ENCODE results near the gene ZDHHC14. TPM values are rescaled to one million over a fixed set of nuclear protein-coding genes. Genes with fewer than 3 reads are reported as not detected.
"Not testable (repeated sequence)": the region's sequence is repeated elsewhere in the genome, so short reads cannot be mapped to it uniquely, and the experiment has no call there.

Gene ZDHHC14
- total RNA-seq, 1 experiment from 2014 or later: 17.3 TPM

DNA sequence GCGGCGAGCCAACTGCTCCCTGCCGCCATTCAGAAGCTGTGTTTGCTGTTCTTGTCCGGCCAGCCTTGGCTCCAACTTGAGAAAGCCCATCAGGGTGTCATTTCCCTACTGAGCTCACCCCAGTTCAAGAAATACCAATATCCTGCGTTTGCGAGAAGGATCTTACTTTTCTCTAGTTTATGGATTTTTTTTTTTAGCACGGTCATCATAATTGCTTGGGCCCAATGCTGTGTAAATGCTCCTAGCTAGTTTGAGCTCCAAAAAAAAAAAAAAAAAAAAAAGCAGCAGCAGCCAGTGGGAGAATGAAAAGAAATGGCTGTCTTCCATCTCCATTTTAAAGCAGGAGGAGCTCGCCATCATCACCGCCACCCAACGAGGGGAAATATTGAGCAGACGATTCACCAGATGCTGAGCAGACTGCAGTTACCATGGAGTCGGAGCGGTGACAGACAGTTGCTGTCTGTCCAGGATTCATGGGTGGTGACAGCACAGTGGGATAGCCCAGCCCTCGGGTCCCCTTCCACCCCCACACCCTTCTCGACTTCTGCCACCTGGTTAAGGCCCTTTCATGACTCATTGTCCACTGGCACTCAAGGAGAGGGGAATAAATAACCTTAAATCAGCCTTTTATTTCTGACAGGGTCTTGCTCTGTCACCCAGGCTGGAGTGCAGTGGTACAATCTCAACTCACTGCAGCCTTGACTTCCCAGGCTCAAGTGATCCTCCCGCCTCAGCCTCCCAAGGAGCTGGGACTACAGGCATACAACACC lies 309.6 kb downstream of the ZDHHC14 start:
- no peak for DNase-seq
- H3K9me3 Mint-ChIP-seq (ENCODE audit: low read depth, unreplicated experiment): no peaks in the 10 kb centered on the region
- H3K4me3 Mint-ChIP-seq (ENCODE audit: low read depth, unreplicated experiment): no peak overlapping the region
- peaks cover 23% of the 10 kb centered on the region for H3K27me3 Mint-ChIP-seq (ENCODE audit: unreplicated experiment)
- H3K36me3 Mint-ChIP-seq (ENCODE audit: insufficient read depth, unreplicated experiment): no peaks in the 10 kb centered on the region
- H3K4me1 Mint-ChIP-seq (ENCODE audit: low read depth, unreplicated experiment): peaks cover 8% of the 10 kb centered on the region
- no peak overlapping the region for H3K27ac Mint-ChIP-seq (ENCODE audit: unreplicated experiment)
- BruUV-seq (replicated peaks): no TSS peak
- CTCF ChIA-PET: no interaction called here
- intact Hi-C loops (cut with micrococcal nuclease; ENCODE audit: unreplicated experiment): no loop called here
- no peak for TF ChIP-seq CTCF (IDR thresholded peaks at IDR 0.05; ENCODE audit: unreplicated experiment)

- H3K27ac Mint-ChIP-seq (ENCODE audit: unreplicated experiment); BruUV-seq (replicated peaks): not testable (repeated sequence)
Observed at GRCh38 chr6:157691621-157692020, 310.6 kb downstream of the ZDHHC14 start.

DNA sequence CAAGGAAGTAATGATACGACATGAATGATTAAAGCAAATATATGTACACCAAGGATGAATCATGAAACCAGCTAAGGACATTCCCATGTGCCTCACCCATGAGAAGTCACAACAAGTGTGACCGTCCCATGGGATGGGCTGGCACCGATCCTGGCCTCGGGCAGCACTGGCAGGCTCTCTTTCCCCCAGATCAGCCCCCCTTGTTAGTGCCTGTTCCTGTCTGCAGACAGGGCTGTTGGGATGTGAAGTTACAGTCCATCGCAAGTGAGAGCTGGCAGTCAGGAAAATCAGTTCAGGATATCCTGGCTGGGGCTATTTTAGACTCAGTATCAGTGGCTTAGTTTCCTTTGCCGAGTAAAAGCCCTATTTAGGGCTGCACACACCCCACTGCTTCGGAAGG lies 312.9 kb downstream of the ZDHHC14 start:
- H3K4me3 Mint-ChIP-seq (ENCODE audit: low read depth, unreplicated experiment): no peak overlapping the region
- H3K36me3 Mint-ChIP-seq (ENCODE audit: insufficient read depth, unreplicated experiment): no peaks in the 10 kb centered on the region
- intact Hi-C loops (cut with micrococcal nuclease; ENCODE audit: unreplicated experiment): no loop called here
- H3K4me1 Mint-ChIP-seq (ENCODE audit: low read depth, unreplicated experiment): peaks cover 8% of the 10 kb centered on the region
- CTCF ChIA-PET: no interaction called here
- DNase-seq: no peak
- H3K27ac Mint-ChIP-seq (ENCODE audit: unreplicated experiment): no peak overlapping the region
- no TSS peak for BruUV-seq (replicated peaks)
- no peak for TF ChIP-seq CTCF (IDR thresholded peaks at IDR 0.05; ENCODE audit: unreplicated experiment)
- H3K27me3 Mint-ChIP-seq (ENCODE audit: unreplicated experiment): peaks cover 32% of the 10 kb centered on the region
- peaks cover 5% of the 10 kb centered on the region for H3K9me3 Mint-ChIP-seq (ENCODE audit: low read depth, unreplicated experiment)

More at GRCh38 chr6:157691621-157692020, 310.6 kb downstream of the ZDHHC14 start:
- H3K36me3 Mint-ChIP-seq (ENCODE audit: insufficient read depth, unreplicated experiment); CTCF ChIA-PET; DNase-seq; intact Hi-C loops (cut with micrococcal nuclease; ENCODE audit: unreplicated experiment); H3K4me1 Mint-ChIP-seq (ENCODE audit: low read depth, unreplicated experiment); H3K4me3 Mint-ChIP-seq (ENCODE audit: low read depth, unreplicated experiment); H3K9me3 Mint-ChIP-seq (ENCODE audit: low read depth, unreplicated experiment): not testable (repeated sequence)
- H3K27me3 Mint-ChIP-seq (ENCODE audit: unreplicated experiment): peaks cover 23% of the 10 kb centered on the region

DNA sequence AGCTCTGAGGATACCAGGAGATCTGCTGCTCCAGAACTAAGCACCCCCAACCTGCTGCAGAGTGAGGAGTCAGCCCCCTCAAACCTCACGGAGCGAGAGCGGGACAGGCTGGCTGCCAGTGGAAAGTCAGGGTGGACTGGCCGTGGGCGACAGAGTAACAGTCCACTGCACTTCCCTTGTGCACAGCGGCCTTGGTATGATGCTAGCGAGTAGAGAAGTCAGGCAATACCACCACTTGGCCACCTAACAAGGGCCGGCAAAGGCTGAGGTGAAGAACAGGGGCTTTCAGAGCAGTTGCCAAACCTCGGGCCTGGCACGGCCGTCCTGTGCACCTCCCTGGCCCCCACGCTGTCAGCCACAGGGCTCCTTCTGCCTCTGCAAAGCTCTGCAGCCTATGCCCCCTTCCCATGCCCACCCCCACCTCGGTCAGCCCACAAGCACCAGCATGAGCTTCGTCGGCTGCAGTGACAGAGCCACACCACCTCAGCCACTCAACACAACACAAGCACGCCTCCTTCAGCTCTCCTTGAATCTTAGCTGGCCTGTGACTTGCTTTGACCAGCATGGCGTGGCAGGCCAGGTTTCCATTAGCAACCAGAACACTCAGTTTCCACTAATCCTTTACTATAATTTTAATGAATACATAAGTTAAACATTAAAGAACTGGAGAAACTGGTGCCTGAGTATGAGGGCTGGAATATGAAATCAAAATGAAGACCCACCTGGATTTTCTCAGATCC lies 314.5 kb downstream of the ZDHHC14 start:
- H3K4me3 Mint-ChIP-seq (ENCODE audit: low read depth, unreplicated experiment): no peak overlapping the region
- H3K27ac Mint-ChIP-seq (ENCODE audit: unreplicated experiment): no peak overlapping the region
- DNase-seq: no peak
- CTCF ChIA-PET: interaction anchor here (0.6 kb wide), 1 partner anchor 18 kb away, joined by 5 read pairs; no protein-coding TSS in a partner anchor
- no TSS peak for BruUV-seq (replicated peaks)
- peaks cover 35% of the 10 kb centered on the region for H3K27me3 Mint-ChIP-seq (ENCODE audit: unreplicated experiment)
- no peaks in the 10 kb centered on the region for H3K36me3 Mint-ChIP-seq (ENCODE audit: insufficient read depth, unreplicated experiment)
- no peak for TF ChIP-seq CTCF (IDR thresholded peaks at IDR 0.05; ENCODE audit: unreplicated experiment)
- intact Hi-C loops (cut with micrococcal nuclease; ENCODE audit: unreplicated experiment): no loop called here
- H3K9me3 Mint-ChIP-seq (ENCODE audit: low read depth, unreplicated experiment): peaks cover 5% of the 10 kb centered on the region
- no peaks in the 10 kb centered on the region for H3K4me1 Mint-ChIP-seq (ENCODE audit: low read depth, unreplicated experiment)

All from Calu3 (cell line).